Measurements from ENCODE around the gene TPSB2. TPM values are rescaled to one million over a fixed set of nuclear protein-coding genes. Genes with fewer than 3 reads are reported as not detected.
"Not testable (repeated sequence)": the region's sequence is repeated elsewhere in the genome, so short reads cannot be mapped to it uniquely, and the experiment has no call there.

The TPSB2 gene
- polyA plus RNA-seq, 1 experiment, result not detected

DNA sequence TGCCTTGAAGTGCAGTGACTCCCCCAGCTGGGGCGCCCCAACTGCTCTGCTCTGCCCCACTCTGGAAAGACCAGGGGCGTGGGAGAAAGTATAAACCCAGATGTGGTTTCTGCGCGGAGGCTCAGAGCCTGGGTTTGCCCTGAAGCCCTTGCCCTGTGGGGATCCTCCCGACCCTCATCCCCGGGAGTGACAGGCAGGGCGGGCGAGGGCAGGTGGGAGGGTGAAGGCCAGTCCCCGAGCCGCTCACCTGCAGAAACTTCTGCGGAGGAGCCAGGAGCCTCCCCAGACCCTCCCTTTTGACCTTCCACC lies 29.7 kb upstream of the TPSB2 start:
- CTCF ChIA-PET, result no interaction called here
- TF ChIP-seq, protein P1, sequence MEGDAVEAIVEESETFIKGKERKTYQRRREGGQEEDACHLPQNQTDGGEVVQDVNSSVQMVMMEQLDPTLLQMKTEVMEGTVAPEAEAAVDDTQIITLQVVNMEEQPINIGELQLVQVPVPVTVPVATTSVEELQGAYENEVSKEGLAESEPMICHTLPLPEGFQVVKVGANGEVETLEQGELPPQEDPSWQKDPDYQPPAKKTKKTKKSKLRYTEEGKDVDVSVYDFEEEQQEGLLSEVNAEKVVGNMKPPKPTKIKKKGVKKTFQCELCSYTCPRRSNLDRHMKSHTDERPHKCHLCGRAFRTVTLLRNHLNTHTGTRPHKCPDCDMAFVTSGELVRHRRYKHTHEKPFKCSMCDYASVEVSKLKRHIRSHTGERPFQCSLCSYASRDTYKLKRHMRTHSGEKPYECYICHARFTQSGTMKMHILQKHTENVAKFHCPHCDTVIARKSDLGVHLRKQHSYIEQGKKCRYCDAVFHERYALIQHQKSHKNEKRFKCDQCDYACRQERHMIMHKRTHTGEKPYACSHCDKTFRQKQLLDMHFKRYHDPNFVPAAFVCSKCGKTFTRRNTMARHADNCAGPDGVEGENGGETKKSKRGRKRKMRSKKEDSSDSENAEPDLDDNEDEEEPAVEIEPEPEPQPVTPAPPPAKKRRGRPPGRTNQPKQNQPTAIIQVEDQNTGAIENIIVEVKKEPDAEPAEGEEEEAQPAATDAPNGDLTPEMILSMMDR (IDR thresholded peaks at IDR 0.05; ENCODE audit: insufficient read depth, low read depth, low read length), result no peak
- Histone ChIP-seq H3K4me3 (ENCODE audit: low read depth, low read length) (no peak overlapping the region), H3K36me3 (ENCODE audit: control insufficient read depth, insufficient read depth, low read length) (no peaks in the 10 kb centered on the region), H3K27me3 (ENCODE audit: control insufficient read depth, insufficient read depth, low read length) (peaks cover 22% of the 10 kb centered on the region)
- POLR2A ChIA-PET, result no interaction called here
- DNase-seq (ENCODE audit: low read depth), result no peak

DNA sequence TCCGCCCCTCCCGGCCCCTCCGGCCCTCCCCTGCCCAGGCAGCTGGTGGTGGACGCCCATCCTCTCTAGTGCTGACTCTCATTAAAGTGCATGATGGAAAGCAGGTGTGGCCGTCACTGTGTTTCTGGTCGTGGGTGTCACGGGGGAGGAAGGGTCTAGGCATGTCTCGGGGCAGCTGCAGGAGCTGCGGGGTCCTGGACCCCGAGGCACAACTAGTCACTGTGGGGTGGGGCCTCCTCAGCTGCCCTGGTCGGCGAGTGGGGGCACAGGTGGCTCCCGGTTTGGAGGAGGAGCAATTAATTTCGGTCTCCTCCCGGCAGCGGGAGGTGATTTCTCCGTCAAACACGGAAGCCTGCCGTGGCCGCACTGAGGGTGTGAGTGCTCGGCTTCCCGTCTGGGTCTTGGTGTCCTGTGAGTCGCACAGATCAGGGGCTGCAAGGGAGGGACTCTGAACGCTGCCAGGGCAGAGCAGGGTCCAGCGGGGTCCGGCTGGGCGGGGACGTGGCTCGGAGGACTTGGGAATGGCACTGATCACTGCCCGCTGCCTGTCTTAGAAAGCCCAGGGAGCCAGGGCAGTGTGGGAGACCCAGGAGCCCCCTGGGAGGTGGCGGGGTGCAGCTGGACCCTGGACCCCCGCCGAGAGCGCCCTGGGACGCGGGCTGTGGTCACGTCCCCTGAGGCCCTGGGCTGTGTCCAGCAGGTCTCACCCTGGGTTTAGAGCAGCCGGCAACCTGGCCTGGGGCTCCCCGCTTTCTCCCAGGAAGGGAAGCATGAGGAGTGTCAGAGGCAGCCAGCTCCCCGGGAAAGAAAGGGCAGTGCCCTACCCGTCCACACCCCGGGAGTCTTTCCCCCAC lies 29.1 kb upstream of the TPSB2 start:
- H3K36me3 ChIP-seq (ENCODE audit: control insufficient read depth, insufficient read depth, low read length), result no peaks in the 10 kb centered on the region
- H3K27me3 ChIP-seq (ENCODE audit: control insufficient read depth, insufficient read depth, low read length), result peaks cover 22% of the 10 kb centered on the region
- no peak for DNase-seq (ENCODE audit: low read depth)
- TF ChIP-seq, protein P1 (IDR thresholded peaks at IDR 0.05; ENCODE audit: insufficient read depth, low read depth, low read length), result no peak
- H3K4me3 ChIP-seq (ENCODE audit: low read depth, low read length), result no peak overlapping the region
- CTCF ChIA-PET, result no interaction called here
- POLR2A ChIA-PET, result no interaction called here

DNA sequence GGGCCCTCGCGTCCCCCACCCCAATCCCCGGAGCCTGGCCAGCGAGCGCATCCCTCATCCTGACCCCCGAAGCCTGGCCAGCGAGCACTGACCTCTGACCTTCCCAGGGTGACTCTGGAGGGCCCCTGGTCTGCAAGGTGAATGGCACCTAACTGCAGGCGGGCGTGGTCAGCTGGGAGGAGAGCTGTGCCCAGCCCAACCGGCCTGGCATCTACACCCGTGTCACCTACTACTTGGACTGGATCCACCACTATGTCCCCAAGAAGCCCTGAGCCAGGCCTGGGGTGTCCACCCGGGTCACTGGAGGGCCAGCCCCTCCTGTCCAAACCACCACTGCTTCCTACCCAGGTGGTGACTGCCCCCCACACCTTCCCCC lies 28.2 kb upstream of the TPSB2 start:
- no peaks in the 10 kb centered on the region for H3K36me3 ChIP-seq (ENCODE audit: control insufficient read depth, insufficient read depth, low read length)
- TF ChIP-seq, protein P1 (IDR thresholded peaks at IDR 0.05; ENCODE audit: insufficient read depth, low read depth, low read length), result no peak
- DNase-seq (ENCODE audit: low read depth), result no peak
- CTCF ChIA-PET, result no interaction called here
- no peak overlapping the region for H3K4me3 ChIP-seq (ENCODE audit: low read depth, low read length)
- POLR2A ChIA-PET, result no interaction called here
- H3K27me3 ChIP-seq (ENCODE audit: control insufficient read depth, insufficient read depth, low read length), result peaks cover 22% of the 10 kb centered on the region

DNA sequence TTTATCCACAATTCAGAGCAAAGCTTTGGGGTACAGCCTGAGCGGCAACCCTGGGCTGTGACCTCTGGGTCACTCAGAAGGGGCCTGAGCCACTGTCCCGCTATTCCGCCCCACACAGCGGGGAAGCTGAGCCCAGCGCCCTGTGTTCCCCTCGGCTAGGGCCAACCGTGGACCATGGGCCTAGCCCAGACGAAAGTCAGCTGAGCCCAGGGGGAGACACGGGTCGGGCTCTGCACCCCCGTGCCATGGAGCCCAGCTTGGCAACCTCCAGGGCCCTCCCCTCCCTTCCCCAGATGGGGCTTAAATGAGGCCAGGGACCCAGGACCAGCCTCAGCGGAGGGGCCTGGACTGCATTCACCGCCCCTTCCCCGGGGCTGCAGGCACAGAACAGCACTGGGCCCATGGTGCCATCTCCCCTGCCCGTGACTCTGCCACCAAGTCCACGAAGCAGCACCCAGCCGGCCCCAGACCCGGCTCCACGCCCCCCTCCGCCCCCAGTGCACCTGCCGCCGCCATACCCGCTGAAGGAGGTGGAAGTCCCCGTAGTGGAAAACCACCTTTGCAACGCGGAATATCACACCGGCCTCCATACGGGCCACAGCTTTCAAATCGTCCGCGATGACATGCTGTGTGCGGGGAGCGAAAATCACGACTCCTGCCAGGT lies 27.7 kb upstream of the TPSB2 start:
- no peak for DNase-seq (ENCODE audit: low read depth)
- POLR2A ChIA-PET, result no interaction called here

DNA sequence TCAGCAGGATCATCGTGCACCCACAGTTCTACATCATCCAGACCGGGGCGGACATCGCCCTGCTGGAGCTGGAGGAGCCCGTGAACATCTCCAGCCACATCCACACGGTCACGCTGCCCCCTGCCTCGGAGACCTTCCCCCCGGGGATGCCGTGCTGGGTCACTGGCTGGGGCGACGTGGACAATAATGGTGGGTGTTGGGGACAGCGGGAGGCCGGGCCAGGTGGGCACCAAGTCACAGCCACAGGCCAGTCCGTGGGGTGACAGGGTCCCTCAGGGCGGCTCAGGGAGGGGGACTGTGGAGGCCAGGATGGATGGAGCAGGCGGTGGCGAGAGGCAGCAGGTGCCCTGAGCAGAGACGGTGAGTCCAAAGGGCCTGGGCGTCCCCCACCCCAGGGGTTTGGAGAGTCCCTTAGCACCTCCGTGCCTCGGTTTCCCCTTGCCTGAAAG lies 26.9 kb upstream of the TPSB2 start:
- DNase-seq (ENCODE audit: low read depth), result no peak
- no peak overlapping the region for H3K4me3 ChIP-seq (ENCODE audit: low read depth, low read length)
- TF ChIP-seq, protein P1 (IDR thresholded peaks at IDR 0.05; ENCODE audit: insufficient read depth, low read depth, low read length), result no peak
- no peaks in the 10 kb centered on the region for H3K36me3 ChIP-seq (ENCODE audit: control insufficient read depth, insufficient read depth, low read length)
- CTCF ChIA-PET, result no interaction called here
- POLR2A ChIA-PET, result no interaction called here
- peaks cover 22% of the 10 kb centered on the region for H3K27me3 ChIP-seq (ENCODE audit: control insufficient read depth, insufficient read depth, low read length)

More for the DNA sequence above, 27.7 kb upstream of the TPSB2 start:
- H3K36me3 ChIP-seq (ENCODE audit: control insufficient read depth, insufficient read depth, low read length), result no peaks in the 10 kb centered on the region
- TF ChIP-seq, protein P1 (IDR thresholded peaks at IDR 0.05; ENCODE audit: insufficient read depth, low read depth, low read length), result no peak
- H3K4me3 ChIP-seq (ENCODE audit: low read depth, low read length), result no peak overlapping the region
- CTCF ChIA-PET, result no interaction called here
- H3K27me3 ChIP-seq (ENCODE audit: control insufficient read depth, insufficient read depth, low read length), result peaks cover 22% of the 10 kb centered on the region

DNA sequence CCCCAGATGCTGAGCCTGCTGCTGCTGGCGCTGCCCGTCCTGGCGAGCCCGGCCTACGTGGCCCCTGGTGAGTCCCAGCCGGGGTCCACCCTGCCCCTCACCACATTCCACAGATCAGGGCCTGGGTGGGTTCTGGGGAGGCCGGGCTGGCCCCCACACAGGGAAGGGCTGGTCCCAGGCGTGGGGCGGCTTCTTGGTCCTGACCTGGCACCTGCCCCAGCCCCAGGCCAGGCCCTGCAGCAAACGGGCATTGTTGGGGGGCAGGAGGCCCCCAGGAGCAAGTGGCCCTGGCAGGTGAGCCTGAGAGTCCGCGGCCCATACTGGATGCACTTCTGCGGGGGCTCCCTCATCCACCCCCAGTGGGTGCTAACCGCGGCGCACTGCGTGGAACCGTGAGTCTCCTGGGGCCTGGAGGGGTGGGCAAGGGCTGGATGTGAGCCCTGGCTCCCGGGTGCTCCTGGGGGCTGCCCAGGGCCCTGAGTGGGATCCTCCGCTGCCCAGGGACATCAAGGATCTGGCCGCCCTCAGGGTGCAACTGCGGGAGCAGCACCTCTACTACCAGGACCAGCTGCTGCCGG lies 26.4 kb upstream of the TPSB2 start:
- CTCF ChIA-PET; H3K4me3 ChIP-seq (ENCODE audit: low read depth, low read length); DNase-seq (ENCODE audit: low read depth); POLR2A ChIA-PET; H3K36me3 ChIP-seq (ENCODE audit: control insufficient read depth, insufficient read depth, low read length): not testable (repeated sequence)
- peaks cover 17% of the 10 kb centered on the region for H3K27me3 ChIP-seq (ENCODE audit: control insufficient read depth, insufficient read depth, low read length)

DNA sequence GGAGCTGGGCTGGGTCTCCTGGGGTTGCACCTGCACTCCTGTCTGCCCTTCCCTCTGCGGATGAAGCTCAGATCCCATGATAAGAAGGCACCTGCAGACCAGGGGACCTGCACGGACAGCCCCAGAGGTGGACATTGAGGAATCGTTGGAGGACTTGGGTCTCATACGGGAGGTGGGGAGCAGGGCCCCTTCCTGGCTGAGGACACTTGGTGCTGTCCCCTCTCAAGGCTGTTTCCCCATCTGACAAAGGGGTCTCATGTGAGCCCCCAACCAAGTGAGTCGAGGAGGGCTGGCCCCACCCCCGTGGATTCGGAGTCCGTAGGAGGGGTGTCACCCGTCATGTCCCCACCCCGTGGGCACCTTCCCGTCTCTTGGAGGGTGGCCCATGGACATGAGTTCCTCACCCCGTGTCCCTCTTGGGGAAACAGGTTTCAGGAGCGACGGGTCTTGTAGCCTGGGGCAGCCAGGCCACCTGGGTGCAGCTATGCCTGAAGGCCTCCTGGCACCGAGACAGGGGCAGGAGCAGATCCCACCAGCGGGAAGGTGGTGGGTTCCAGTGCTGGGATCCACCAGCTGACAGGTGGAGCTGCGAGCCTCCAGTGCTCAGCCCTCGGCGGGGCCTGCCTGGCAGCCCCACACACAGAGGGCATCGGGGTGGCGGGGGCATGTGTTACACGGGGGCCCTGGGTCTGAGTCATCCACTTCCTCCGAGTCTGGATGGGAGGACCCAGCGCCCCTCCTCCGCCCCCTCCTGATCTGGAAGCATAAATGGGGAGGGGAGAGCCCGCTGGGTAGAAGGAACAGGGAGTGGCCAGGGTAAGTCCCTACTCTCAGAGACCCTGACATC lies 25.5 kb upstream of the TPSB2 start, which contains the start of gene TPSD1:
TPSD1 (plus strand) TSS at position 794 of the 847 bp plus-strand sequence. CDS start 212 bp downstream, outside the sequence.
- H3K4me3 ChIP-seq (ENCODE audit: low read depth, low read length); H3K36me3 ChIP-seq (ENCODE audit: control insufficient read depth, insufficient read depth, low read length); POLR2A ChIA-PET; DNase-seq (ENCODE audit: low read depth); CTCF ChIA-PET: not testable (repeated sequence)
- H3K27me3 ChIP-seq (ENCODE audit: control insufficient read depth, insufficient read depth, low read length), result peaks cover 13% of the 10 kb centered on the region; the same call in 1 of the 2 replicates
